HepG2 (cell line): ENCODE measurements around the gene UFSP2. TPM values are rescaled to one million over a fixed set of nuclear protein-coding genes. Genes with fewer than 3 reads are reported as not detected.

ENCODE experiments used
- ATAC-seq: fragments of 200-7000 bp; cut with Tn5 transposase; 3 replicates; pipeline ENCODE4 v1.9.1; 2020; ENCODE audit warnings: mild to moderate bottlenecking, moderate library complexity
- BruUV-seq: library from RNA; stranded (reverse); fragments of 400-500 nt; replicated peaks from 2 replicates; lab custom pipeline; 2021; lab: Mats Ljungman, UMichigan
- CTCF ChIA-PET: fragments of 300-600 bp; formaldehyde crosslinking; extraction: SDS; loops from one replicate; lab custom pipeline; 2021; ENCODE audit warnings: low total read pairs, inconsistent platforms, low intra/inter-chr PET ratio; lab: Yijun Ruan, JAX
- POLR2A ChIA-PET: fragments of 350-600 bp; sonication (Branson Sonifier 250); formaldehyde crosslinking; loops from one replicate; lab custom pipeline; 2020; ENCODE audit warnings: antibody characterized with exemption, inconsistent platforms; lab: Yijun Ruan, JAX
- DNase-seq: peaks from one replicate; pipeline ENCODE4 v3.0.0-alpha.2; 2015; ENCODE audit warnings: low spot score
- FAIRE-seq: peaks from 3 replicates; lab custom pipeline; 2011; peaks lifted over from hg19 to GRCh38; lab: Jason Lieb, UNC
- H2AFZ ChIP-seq: one replicate; pipeline ENCODE4 v1.6.1; 2011; ENCODE audit warnings: low read length, inconsistent platforms
- H3K27ac ChIP-seq: fragments of 300-600 bp; 3 replicates; pipeline ENCODE4 v1.8.0; 2011; ENCODE audit warnings: mixed run types, mild to moderate bottlenecking, mixed read lengths, low read length, inconsistent platforms; ENCODE audit not compliant: insufficient read depth; ENCODE audit errors: extremely low read length
- H3K27me3 ChIP-seq, 2 experiments: fragments of 200-600 bp in 1 of 2; 2 replicates in 1 of 2; 3 replicates in 1 of 2; pipeline versions ENCODE4 v1.6.0 to v1.8.0; 2011; ENCODE audit warnings: low read length in 2 of 2, mild to moderate bottlenecking in 2 of 2, moderate library complexity in 2 of 2, inconsistent platforms in 1 of 2; ENCODE audit not compliant: insufficient read depth in 2 of 2, control insufficient read depth in 1 of 2
- H3K36me3 ChIP-seq, 2 experiments: fragments of 200-600 bp in 1 of 2; replicated peaks in 1 of 2; 2 replicates in 1 of 2; 3 replicates in 1 of 2; pipeline versions ENCODE4 v1.5.1 to v1.8.0; 2011; ENCODE audit warnings: low read length in 2 of 2, inconsistent platforms in 1 of 2; ENCODE audit not compliant: insufficient read depth in 2 of 2, control insufficient read depth in 1 of 2
- H3K4me1 ChIP-seq: 2 replicates; pipeline ENCODE4 v1.5.1; 2012; ENCODE audit warnings: low read length, inconsistent platforms; ENCODE audit not compliant: insufficient read depth
- H3K4me2 ChIP-seq: 2 replicates; pipeline ENCODE4 v1.6.0; 2011; ENCODE audit warnings: low read depth, low read length, inconsistent platforms
- H3K4me3 ChIP-seq, 3 experiments: fragments of 200-600 bp in 1 of 3; sonication (generic), shearing (Covaris generic) in 1 of 3; replicated peaks in 1 of 3; 2 replicates each; pipeline ENCODE4 v1.5.1; 2011 to 2016; ENCODE audit warnings: low read length in 3 of 3, inconsistent platforms in 2 of 3, low read depth in 2 of 3, mild to moderate bottlenecking in 2 of 3, control low read depth in 1 of 3, mixed read lengths in 1 of 3; ENCODE audit not compliant: insufficient read depth in 1 of 3
- H3K79me2 ChIP-seq: one replicate; pipeline ENCODE4 v1.6.1; 2011; ENCODE audit warnings: low read length, inconsistent platforms; ENCODE audit not compliant: insufficient read depth
- H3K9ac ChIP-seq: 2 replicates; pipeline ENCODE4 v1.6.0; 2011; ENCODE audit warnings: mild to moderate bottlenecking, low read depth, low read length, inconsistent platforms; ENCODE audit not compliant: insufficient read depth
- H3K9me3 ChIP-seq: 2 replicates; pipeline ENCODE4 v1.5.1; 2012; ENCODE audit warnings: mild to moderate bottlenecking, low read length
- H4K20me1 ChIP-seq: 2 replicates; pipeline ENCODE4 v1.6.0; 2011; ENCODE audit warnings: inconsistent platforms, mild to moderate bottlenecking, low read length, moderate library complexity; ENCODE audit not compliant: insufficient read depth
- FOXA3 ChIP-seq: IDR thresholded peaks from 2 replicates; pipeline ENCODE4 v1.6.1; 2016; ENCODE audit warnings: missing genetic modification reagents, missing compliant biosample characterization
- NFE2L1 ChIP-seq: sonication (generic); formaldehyde crosslinking; IDR thresholded peaks from 2 replicates; pipeline ENCODE4 v1.4.0; 2020; ENCODE audit warnings: missing genetic modification reagents, mild to moderate bottlenecking, borderline replicate concordance
- POLR2A ChIP-seq, 2 experiments: IDR thresholded peaks; 2 replicates each; pipeline ENCODE4 v1.6.1; 2011; ENCODE audit warnings: low read depth in 2 of 2, low read length in 2 of 2, mild to moderate bottlenecking in 1 of 2, moderate library complexity in 1 of 2; ENCODE audit not compliant: insufficient read depth in 1 of 2
- TOE1 ChIP-seq: sonication (generic); formaldehyde crosslinking; IDR thresholded peaks from 2 replicates; pipeline ENCODE4 v1.4.0; 2020; ENCODE audit warnings: mild to moderate bottlenecking, missing genetic modification reagents
- ZFY ChIP-seq: sonication (generic); formaldehyde crosslinking; IDR thresholded peaks from 2 replicates; pipeline ENCODE4 v1.4.0; 2020; ENCODE audit warnings: missing genetic modification reagents
- ZMYM3 ChIP-seq: sonication (generic); formaldehyde crosslinking; IDR thresholded peaks from 2 replicates; pipeline ENCODE4 v1.5.1; 2020; ENCODE audit warnings: mild to moderate bottlenecking, missing genetic modification reagents
- ZNF160 ChIP-seq: sonication (generic); formaldehyde crosslinking; IDR thresholded peaks from 2 replicates; pipeline ENCODE4 v1.8.0; 2022; ENCODE audit warnings: mild to moderate bottlenecking, inconsistent platforms, missing genetic modification reagents
- ZNF484 ChIP-seq: sonication (generic); formaldehyde crosslinking; IDR thresholded peaks from 2 replicates; pipeline ENCODE4 v1.5.1; 2020; ENCODE audit warnings: mild to moderate bottlenecking, low read depth, missing genetic modification reagents, borderline replicate concordance
- ZNF570 ChIP-seq: sonication (generic); formaldehyde crosslinking; IDR thresholded peaks from 2 replicates; pipeline ENCODE4 v1.4.0; 2020; ENCODE audit warnings: mild to moderate bottlenecking, missing genetic modification reagents, borderline replicate concordance
- ZNF615 ChIP-seq: sonication (generic); formaldehyde crosslinking; IDR thresholded peaks from 2 replicates; pipeline ENCODE4 v1.5.0; 2020; ENCODE audit warnings: mild to moderate bottlenecking, missing genetic modification reagents, borderline replicate concordance
- ZNF775 ChIP-seq: sonication (generic); formaldehyde crosslinking; IDR thresholded peaks from 2 replicates; pipeline ENCODE4 v1.4.0; 2020; ENCODE audit warnings: missing genetic modification reagents, mild to moderate bottlenecking, moderate library complexity, borderline replicate concordance
- WGBS: methylation state at CpG from one replicate; pipeline ENCODE4 v1.1.6; 2017; ENCODE audit warnings: low lambda C conversion rate; 5-methylcytosine and 5-hydroxymethylcytosine counted together
- in situ Hi-C: cut with HindIII; loops from 2 replicates; pipeline ENCODE4 v1.10.0; 2017; ENCODE audit warnings: low pct_unique_long_range_greater_than_20kb; ENCODE audit not compliant: extremely low pct_ligation_motif_present
- intact Hi-C: fragments of 100-400 bp; cut with micrococcal nuclease; formaldehyde crosslinking; loops from one replicate; pipeline ENCODE4 v1.10.0; 2022; ENCODE audit not compliant: unreplicated experiment
- polyA plus RNA-seq, 8 experiments: library from polyadenylated mRNA; depleted of rRNA in 3 of 8; stranded (reverse) in 7 of 8; unstranded in 1 of 8; fragments of >200 nt; fragmentation: Illumina TruSeq in 4 of 8; extraction: Trizol in 4 of 8; gene quantifications; 2 replicates each; pipeline versions ENCODE4 v1.2.1 to v1.2.3, GENCODE V29; 2011 to 2016; ENCODE audit warnings: low read depth in 4 of 8, missing spikeins in 1 of 8, mixed read lengths in 1 of 8; ENCODE audit not compliant: insufficient read depth in 1 of 8
- total RNA-seq, 5 experiments: library from RNA; depleted of rRNA; stranded (reverse); fragments of >200 nt; fragmentation: Illumina TruSeq; extraction: Trizol; gene quantifications; 2 replicates each; pipeline ENCODE4 v1.2.3, GENCODE V29; 2016; ENCODE audit warnings: low read depth in 1 of 5
- TF ChIP-seq, protein P1 (sequence below): sonication (generic); formaldehyde crosslinking; IDR thresholded peaks from 2 replicates; pipeline ENCODE4 v1.5.1; 2020; ENCODE audit warnings: mild to moderate bottlenecking, moderate library complexity, missing genetic modification reagents
- TF ChIP-seq, protein P2 (sequence below): IDR thresholded peaks from 2 replicates; pipeline ENCODE4 v1.6.1; 2016; ENCODE audit warnings: low read depth, borderline replicate concordance
- TF ChIP-seq, protein P3 (sequence below): IDR thresholded peaks from 2 replicates; pipeline ENCODE4 v1.6.1; 2016; ENCODE audit warnings: missing compliant biosample characterization, missing genetic modification reagents, borderline replicate concordance
- TF ChIP-seq, protein P4 (sequence below): IDR thresholded peaks from 2 replicates; pipeline ENCODE4 v1.6.1; 2016; ENCODE audit warnings: control low read depth

Gene UFSP2
- total and polyA plus RNA-seq, 2 of the 13 experiments (the other 11 are each of a cell fraction or from before 2014, with no cell fraction given), result 24.1 to 32.3 TPM

DNA sequence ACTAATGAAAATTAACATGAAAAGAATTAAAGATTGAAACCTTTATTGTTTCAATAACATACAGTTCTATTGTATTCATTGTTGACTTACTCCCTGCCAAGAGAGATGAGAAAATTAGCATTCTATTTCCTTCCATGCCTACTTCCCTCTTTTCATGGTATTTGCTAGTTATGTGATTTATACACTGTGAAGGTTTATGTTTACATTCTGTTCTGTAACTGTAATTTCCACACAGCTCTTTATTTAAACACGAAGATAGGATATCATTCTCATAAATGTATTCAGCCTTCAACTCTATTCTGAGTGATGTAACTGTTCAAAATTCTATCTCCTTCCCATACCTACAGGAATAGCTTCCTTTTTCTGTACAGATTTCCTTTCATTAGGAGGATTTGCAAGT lies 39.1 kb upstream of the UFSP2 start:
- intact Hi-C loops, result no loop called here
- Histone ChIP-seq H3K36me3 (no peaks in the 10 kb centered on the region), H3K4me2 (no peak overlapping the region), H3K27me3 (peaks cover 0 to 57% of the 10 kb centered on the region in 2 experiments; a peak in 4 of 5 replicates), H2AFZ (no peak overlapping the region), H4K20me1 (no peaks in the 10 kb centered on the region), H3K9ac (no peak overlapping the region), H3K9me3 (no peaks in the 10 kb centered on the region), H3K4me3 (no peak overlapping the region), H3K79me2 (no peaks in the 10 kb centered on the region), H3K27ac (no peak overlapping the region)
- ATAC-seq, result no peak
- POLR2A ChIA-PET, result no interaction called here
- in situ Hi-C loops, result loop anchor here (25.0 kb wide), 1 partner anchor 572 kb away; no protein-coding TSS in a partner anchor
- WGBS, result 15% methylated on average over 1 of the region's 1 CpG
- no peak for TF ChIP-seq ZNF484 (CRISPR knock-in tag)
- no peak for TF ChIP-seq ZNF615
- no peak for TF ChIP-seq FOXA3 (CRISPR knock-in tag)
- no peak for TF ChIP-seq ZNF775 (CRISPR knock-in tag)
- no peak for TF ChIP-seq ZNF160 (CRISPR knock-in tag)
- TF ChIP-seq, all 625 proteins: peak for 0
- CTCF ChIA-PET, result no interaction called here
- no peak for DNase-seq
- no peak for FAIRE-seq
- H3K4me1 ChIP-seq, result peaks cover 1% of the 10 kb centered on the region
- no TSS peak for BruUV-seq

DNA sequence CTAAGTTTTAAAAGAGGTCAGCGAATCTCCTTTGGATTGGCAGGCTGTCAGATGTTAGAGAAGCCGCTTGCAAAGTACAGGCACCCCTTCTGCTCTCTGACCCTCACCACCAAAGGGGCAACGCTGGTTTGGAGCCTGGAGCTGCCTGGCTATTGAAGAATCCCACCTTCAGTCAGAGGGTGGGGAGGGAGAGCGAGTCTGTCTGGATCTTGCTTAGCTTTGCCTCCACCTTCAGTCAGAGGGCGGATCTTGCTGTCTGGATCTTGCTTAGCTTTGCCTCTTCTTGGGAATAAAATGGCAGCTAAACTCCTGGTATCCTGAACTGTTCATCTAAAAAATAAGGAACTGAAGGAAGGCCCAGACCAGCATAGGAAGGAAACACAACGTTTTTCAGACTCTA lies 38.4 kb upstream of the UFSP2 start:
- no TSS peak for BruUV-seq
- intact Hi-C loops, result no loop called here
- TF ChIP-seq, protein P1, sequence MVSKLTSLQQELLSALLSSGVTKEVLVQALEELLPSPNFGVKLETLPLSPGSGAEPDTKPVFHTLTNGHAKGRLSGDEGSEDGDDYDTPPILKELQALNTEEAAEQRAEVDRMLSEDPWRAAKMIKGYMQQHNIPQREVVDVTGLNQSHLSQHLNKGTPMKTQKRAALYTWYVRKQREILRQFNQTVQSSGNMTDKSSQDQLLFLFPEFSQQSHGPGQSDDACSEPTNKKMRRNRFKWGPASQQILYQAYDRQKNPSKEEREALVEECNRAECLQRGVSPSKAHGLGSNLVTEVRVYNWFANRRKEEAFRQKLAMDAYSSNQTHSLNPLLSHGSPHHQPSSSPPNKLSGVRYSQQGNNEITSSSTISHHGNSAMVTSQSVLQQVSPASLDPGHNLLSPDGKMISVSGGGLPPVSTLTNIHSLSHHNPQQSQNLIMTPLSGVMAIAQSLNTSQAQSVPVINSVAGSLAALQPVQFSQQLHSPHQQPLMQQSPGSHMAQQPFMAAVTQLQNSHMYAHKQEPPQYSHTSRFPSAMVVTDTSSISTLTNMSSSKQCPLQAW, result no peak
- TF ChIP-seq, protein P2, sequence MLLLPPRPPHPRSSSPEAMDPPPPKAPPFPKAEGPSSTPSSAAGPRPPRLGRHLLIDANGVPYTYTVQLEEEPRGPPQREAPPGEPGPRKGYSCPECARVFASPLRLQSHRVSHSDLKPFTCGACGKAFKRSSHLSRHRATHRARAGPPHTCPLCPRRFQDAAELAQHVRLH (CRISPR knock-in tag), result no peak
- TF ChIP-seq NFE2L1 (CRISPR knock-in tag), result no peak
- TF ChIP-seq POLR2A (IDR thresholded peaks at IDR 0.05; ENCODE audit: insufficient read depth in 1 of 2, low read depth in 2 of 2, low read length in 2 of 2), result no peak
- TF ChIP-seq, protein P3, sequence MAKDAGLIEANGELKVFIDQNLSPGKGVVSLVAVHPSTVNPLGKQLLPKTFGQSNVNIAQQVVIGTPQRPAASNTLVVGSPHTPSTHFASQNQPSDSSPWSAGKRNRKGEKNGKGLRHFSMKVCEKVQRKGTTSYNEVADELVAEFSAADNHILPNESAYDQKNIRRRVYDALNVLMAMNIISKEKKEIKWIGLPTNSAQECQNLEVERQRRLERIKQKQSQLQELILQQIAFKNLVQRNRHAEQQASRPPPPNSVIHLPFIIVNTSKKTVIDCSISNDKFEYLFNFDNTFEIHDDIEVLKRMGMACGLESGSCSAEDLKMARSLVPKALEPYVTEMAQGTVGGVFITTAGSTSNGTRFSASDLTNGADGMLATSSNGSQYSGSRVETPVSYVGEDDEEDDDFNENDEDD (CRISPR knock-in tag), result no peak
- TF ChIP-seq ZMYM3 (CRISPR knock-in tag), result no peak
- no peak for TF ChIP-seq ZNF570 (CRISPR knock-in tag)
- TF ChIP-seq TOE1 (CRISPR knock-in tag), result no peak
- no peak for TF ChIP-seq ZFY
- TF ChIP-seq, protein P4, sequence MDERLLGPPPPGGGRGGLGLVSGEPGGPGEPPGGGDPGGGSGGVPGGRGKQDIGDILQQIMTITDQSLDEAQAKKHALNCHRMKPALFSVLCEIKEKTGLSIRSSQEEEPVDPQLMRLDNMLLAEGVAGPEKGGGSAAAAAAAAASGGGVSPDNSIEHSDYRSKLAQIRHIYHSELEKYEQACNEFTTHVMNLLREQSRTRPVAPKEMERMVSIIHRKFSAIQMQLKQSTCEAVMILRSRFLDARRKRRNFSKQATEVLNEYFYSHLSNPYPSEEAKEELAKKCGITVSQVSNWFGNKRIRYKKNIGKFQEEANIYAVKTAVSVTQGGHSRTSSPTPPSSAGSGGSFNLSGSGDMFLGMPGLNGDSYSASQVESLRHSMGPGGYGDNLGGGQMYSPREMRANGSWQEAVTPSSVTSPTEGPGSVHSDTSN (CRISPR knock-in tag), result no peak

More for the DNA sequence above, 38.4 kb upstream of the UFSP2 start:
- Histone ChIP-seq H2AFZ (no peak overlapping the region), H3K27me3 (peaks cover 0 to 56% of the 10 kb centered on the region in 2 experiments; a peak in 4 of 5 replicates), H3K27ac (no peak overlapping the region), H3K9ac (no peak overlapping the region), H3K4me2 (no peak overlapping the region), H3K4me1 (peaks cover 8% of the 10 kb centered on the region), H3K9me3 (no peaks in the 10 kb centered on the region), H3K79me2 (no peaks in the 10 kb centered on the region), H3K36me3 (no peaks in the 10 kb centered on the region), H4K20me1 (no peaks in the 10 kb centered on the region), H3K4me3 (no peak overlapping the region)
- 7% methylated on average over 6 of the region's 6 CpGs for WGBS
- ChIA-PET POLR2A (no interaction called here), CTCF (no interaction called here)
- FAIRE-seq, result no peak
- no peak for ATAC-seq
- in situ Hi-C loops, result loop anchor here (25.0 kb wide), 1 partner anchor 573 kb away; no protein-coding TSS in a partner anchor
- DNase-seq, result no peak
